Hepatocyte (in vitro differentiated cells): ENCODE measurements around the gene PARP2. TPM values are rescaled to one million over a fixed set of nuclear protein-coding genes. Genes with fewer than 3 reads are reported as not detected.

Experiments used
- DNase-seq: peaks from one replicate; pipeline ENCODE4 v3.0.0-alpha.2; 2016; ENCODE audit warnings: low spot score
- H2AFZ ChIP-seq: fragments of 200-600 bp; sonication (generic); 2 replicates; pipeline ENCODE4 v1.6.0; 2016; ENCODE audit warnings: antibody characterized with exemption, mild to moderate bottlenecking
- H3K27ac ChIP-seq: fragments of 200-600 bp; sonication (generic); 2 replicates; pipeline ENCODE4 v1.5.1; 2016; ENCODE audit warnings: mild to moderate bottlenecking
- H3K27me3 ChIP-seq: fragments of 200-600 bp; sonication (generic); 2 replicates; pipeline ENCODE4 v1.6.1; 2016
- H3K36me3 ChIP-seq: fragments of 200-600 bp; sonication (generic); replicated peaks from 2 replicates; pipeline ENCODE4 v1.5.1; 2016; ENCODE audit warnings: low read depth; ENCODE audit not compliant: insufficient read depth
- H3K4me1 ChIP-seq: fragments of 200-600 bp; sonication (generic); 2 replicates; pipeline ENCODE4 v1.5.1; 2016; ENCODE audit warnings: mild to moderate bottlenecking, moderate library complexity; ENCODE audit not compliant: insufficient read depth
- H3K4me2 ChIP-seq: fragments of 200-600 bp; sonication (generic); 2 replicates; pipeline ENCODE4 v1.6.0; 2016
- H3K4me3 ChIP-seq: fragments of 200-600 bp; sonication (generic); 2 replicates; pipeline ENCODE4 v1.5.1; 2016; ENCODE audit warnings: mild to moderate bottlenecking
- H3K79me2 ChIP-seq: fragments of 200-600 bp; sonication (generic); 2 replicates; pipeline ENCODE4 v1.6.0; 2017; ENCODE audit warnings: mild to moderate bottlenecking
- H3K9me2 ChIP-seq: fragments of 200-600 bp; sonication (generic); replicated peaks from 2 replicates; pipeline ENCODE4 v1.6.0; 2017; ENCODE audit warnings: mild to moderate bottlenecking; ENCODE audit not compliant: insufficient read depth
- H3K9me3 ChIP-seq: fragments of 200-600 bp; sonication (generic); 2 replicates; pipeline ENCODE4 v1.5.1; 2016; ENCODE audit warnings: low read depth, mild to moderate bottlenecking
- H4K20me1 ChIP-seq: fragments of 200-600 bp; sonication (generic); 2 replicates; pipeline ENCODE4 v1.6.0; 2016; ENCODE audit warnings: mild to moderate bottlenecking; ENCODE audit not compliant: insufficient read depth, poor library complexity, severe bottlenecking
- CTCF ChIP-seq: fragments of 200-600 bp; sonication (generic); IDR thresholded peaks from 2 replicates; pipeline ENCODE4 v1.5.1; 2016; ENCODE audit warnings: antibody characterized with exemption, mild to moderate bottlenecking; ENCODE audit not compliant: poor library complexity
- EZH2 ChIP-seq: fragments of 200-600 bp; sonication (generic); IDR thresholded peaks from 2 replicates; pipeline ENCODE4 v1.6.1; 2016; ENCODE audit warnings: antibody characterized with exemption, mild to moderate bottlenecking, borderline replicate concordance
- EZH2phosphoT487 ChIP-seq: fragments of 200-600 bp; sonication (generic); IDR thresholded peaks from one replicate; pipeline ENCODE4 v1.6.1; 2018; ENCODE audit warnings: antibody characterized with exemption, mild to moderate bottlenecking, low read depth, moderate library complexity; ENCODE audit not compliant: unreplicated experiment, severe bottlenecking
- WGBS: methylation state at CpG from one replicate; pipeline ENCODE4 v1.1.6; 2016; ENCODE audit warnings: low lambda C conversion rate; ENCODE audit errors: missing lambda C conversion rate; 5-methylcytosine and 5-hydroxymethylcytosine counted together
- polyA plus RNA-seq: library from polyadenylated mRNA; unstranded; fragments of >200 nt; fragmentation: Nextera tagmentation; extraction: Ambion mirVana; gene quantifications from 2 replicates; pipeline ENCODE4 v1.2.1, GENCODE V29; 2016
- total RNA-seq: library from RNA; depleted of rRNA; stranded (reverse); fragments of >200 nt; gene quantifications from 2 replicates; pipeline ENCODE4 v1.2.3, GENCODE V29; 2014

The PARP2 gene
- total and polyA plus RNA-seq, 2 experiments from 2014 or later, result 13.9 to 23.4 TPM

DNA sequence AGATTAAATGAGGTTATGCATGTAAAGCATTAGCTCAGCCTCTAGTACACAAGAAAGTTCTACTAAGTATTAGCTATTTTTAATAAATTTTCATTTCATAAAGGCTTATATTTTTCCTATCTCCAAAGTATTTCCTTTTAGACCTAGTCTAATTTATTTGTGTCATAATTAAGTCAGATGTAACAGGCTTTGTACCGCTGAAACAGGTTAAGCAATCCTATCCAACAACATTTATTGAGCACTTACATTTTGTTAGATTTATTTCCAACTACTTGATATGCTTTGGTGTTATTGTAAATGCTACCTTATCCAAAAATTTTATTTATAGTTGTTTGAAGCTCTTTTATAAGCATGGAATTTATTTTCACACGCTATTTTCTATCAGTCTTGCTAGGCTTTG, 1.8 kb upstream of the PARP2 start:
- Histone ChIP-seq H4K20me1 (no peaks in the 10 kb centered on the region), H3K4me2 (peak overlapping the region; percentile 69), H3K36me3 (no peaks in the 10 kb centered on the region), H3K4me3 (peak overlapping the region; percentile 75), H3K79me2 (peaks cover 6% of the 10 kb centered on the region), H3K4me1 (no peaks in the 10 kb centered on the region), H3K9me2 (no peaks in the 10 kb centered on the region), H2AFZ (peak overlapping the region; percentile 81), H3K27me3 (no peaks in the 10 kb centered on the region), H3K9me3 (no peaks in the 10 kb centered on the region), H3K27ac (peak overlapping the region; percentile 97)
- no peak for DNase-seq
- TF ChIP-seq CTCF, result no peak
- no peak for TF ChIP-seq EZH2
- no peak for TF ChIP-seq EZH2phosphoT487
- WGBS, result 71% methylated on average over 2 of the region's 2 CpGs

- Histone ChIP-seq H3K36me3 (no peaks in the 10 kb centered on the region), H3K79me2 (peaks cover 6% of the 10 kb centered on the region), H3K4me2 (peak overlapping the region; percentile 73), H2AFZ (peak overlapping the region; percentile 48), H4K20me1 (no peaks in the 10 kb centered on the region), H3K27me3 (no peaks in the 10 kb centered on the region), H3K9me3 (no peaks in the 10 kb centered on the region), H3K9me2 (no peaks in the 10 kb centered on the region), H3K27ac (peak overlapping the region; percentile 73), H3K4me3 (peak overlapping the region; percentile 28), H3K4me1 (no peaks in the 10 kb centered on the region)
- DNase-seq, result peak; percentile 6
- 2% methylated on average over 3 of the region's 3 CpGs for WGBS
- TF ChIP-seq EZH2 (no peak), EZH2phosphoT487 (no peak), CTCF (no peak)
These were observed 406 bp downstream of the PARP2 start for GRCh38 chr14:20343862-20344220.

DNA sequence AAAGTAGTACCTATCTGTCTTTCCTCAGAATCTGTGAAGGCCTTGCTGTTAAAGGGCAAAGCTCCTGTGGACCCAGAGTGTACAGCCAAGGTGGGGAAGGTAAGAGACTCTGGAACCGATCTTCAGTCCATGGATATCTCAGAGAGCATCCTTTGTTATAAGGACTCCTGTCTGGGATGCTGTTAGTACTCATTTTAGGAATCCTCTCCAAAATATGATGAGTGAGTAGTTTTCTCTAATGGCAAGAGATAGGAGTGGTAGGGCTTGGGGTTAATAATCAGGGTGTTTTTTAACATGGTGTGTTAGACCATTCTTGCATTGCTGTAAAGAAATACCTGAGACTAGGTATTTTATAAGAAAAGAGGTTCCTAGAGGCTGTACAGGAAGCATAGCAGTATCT, 1.9 kb downstream of the PARP2 start:
- Histone ChIP-seq H3K27me3 (no peaks in the 10 kb centered on the region), H3K36me3 (no peaks in the 10 kb centered on the region), H3K9me3 (no peaks in the 10 kb centered on the region), H3K27ac (no peak overlapping the region), H3K9me2 (no peaks in the 10 kb centered on the region), H2AFZ (no peak overlapping the region), H3K79me2 (peaks cover 6% of the 10 kb centered on the region), H3K4me2 (no peak overlapping the region), H3K4me3 (no peak overlapping the region), H3K4me1 (no peaks in the 10 kb centered on the region), H4K20me1 (no peaks in the 10 kb centered on the region)
- TF ChIP-seq EZH2 (no peak), CTCF (no peak), EZH2phosphoT487 (no peak)
- DNase-seq, result no peak
- 100% methylated on average over 1 of the region's 1 CpG for WGBS

DNA sequence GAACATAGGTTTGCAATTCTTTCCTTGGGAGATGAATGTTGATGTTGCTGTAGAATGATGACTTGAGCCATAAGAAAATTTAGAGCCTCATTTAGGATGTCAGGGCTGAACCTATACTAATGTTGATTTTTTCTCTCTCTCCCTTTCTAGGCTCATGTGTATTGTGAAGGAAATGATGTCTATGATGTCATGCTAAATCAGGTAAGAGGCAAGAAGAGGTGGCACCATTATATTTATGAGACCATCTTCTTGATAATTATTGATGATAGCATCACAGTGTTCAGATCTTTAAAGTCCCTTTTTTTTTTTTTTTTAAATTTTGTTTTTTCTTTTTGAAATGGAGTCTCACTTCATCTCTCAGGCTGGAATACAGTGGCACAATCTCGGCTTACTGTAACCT, 3.3 kb downstream of the PARP2 start:
- 88% methylated on average over 1 of the region's 1 CpG for WGBS
- no peaks in the 10 kb centered on the region for H3K36me3 ChIP-seq
- H3K9me3 ChIP-seq, result no peaks in the 10 kb centered on the region
- H3K4me1 ChIP-seq, result no peaks in the 10 kb centered on the region
- TF ChIP-seq EZH2phosphoT487 (no peak), CTCF (no peak), EZH2 (no peak)
- no peak overlapping the region for H3K4me2 ChIP-seq
- no peak overlapping the region for H3K27ac ChIP-seq
- no peak overlapping the region for H2AFZ ChIP-seq
- H3K4me3 ChIP-seq, result no peak overlapping the region
- no peaks in the 10 kb centered on the region for H3K27me3 ChIP-seq
- H4K20me1 ChIP-seq, result no peaks in the 10 kb centered on the region
- no peaks in the 10 kb centered on the region for H3K9me2 ChIP-seq
- H3K79me2 ChIP-seq, result peaks cover 6% of the 10 kb centered on the region
- DNase-seq, result no peak
